ENCODE measurements around the gene PRAME.
"Not testable (repeated sequence)": the region's sequence is repeated elsewhere in the genome, so short reads cannot be mapped to it uniquely, and the experiment has no call there.

The PRAME gene

DNA sequence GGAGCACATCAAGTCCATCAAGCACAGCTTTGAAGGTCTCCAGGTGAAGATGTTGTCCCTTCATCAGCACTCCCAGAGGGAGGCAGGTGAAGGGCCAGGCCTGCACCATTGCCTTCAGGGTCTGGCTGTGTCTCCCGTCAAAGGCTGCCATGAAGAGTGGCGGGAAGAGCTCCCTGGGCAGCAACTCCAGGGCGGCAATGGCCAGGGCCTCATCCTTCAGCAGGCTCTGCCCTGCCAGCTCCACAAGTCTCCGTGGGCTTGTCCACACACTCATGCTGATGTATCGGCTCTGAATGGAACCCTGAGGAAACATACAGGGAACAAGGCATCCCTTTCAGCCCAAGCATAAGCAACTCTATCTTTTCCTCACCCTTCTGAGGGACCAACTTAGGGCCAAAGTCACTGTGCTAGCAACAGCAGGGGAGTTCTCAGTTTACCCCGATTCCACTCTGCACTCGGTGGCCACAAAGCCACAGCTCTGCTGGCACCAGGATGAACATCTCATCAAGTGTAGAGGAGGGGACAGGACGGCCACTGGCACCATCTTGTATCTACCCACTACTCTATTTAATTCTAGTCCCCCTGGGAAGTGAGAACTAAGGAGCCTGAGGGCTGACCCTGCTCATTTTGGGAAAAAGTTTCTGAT lies 8.2 kb downstream of the PRAME start:
- no peak for DNase-seq (ENCODE audit: low read depth)

DNA sequence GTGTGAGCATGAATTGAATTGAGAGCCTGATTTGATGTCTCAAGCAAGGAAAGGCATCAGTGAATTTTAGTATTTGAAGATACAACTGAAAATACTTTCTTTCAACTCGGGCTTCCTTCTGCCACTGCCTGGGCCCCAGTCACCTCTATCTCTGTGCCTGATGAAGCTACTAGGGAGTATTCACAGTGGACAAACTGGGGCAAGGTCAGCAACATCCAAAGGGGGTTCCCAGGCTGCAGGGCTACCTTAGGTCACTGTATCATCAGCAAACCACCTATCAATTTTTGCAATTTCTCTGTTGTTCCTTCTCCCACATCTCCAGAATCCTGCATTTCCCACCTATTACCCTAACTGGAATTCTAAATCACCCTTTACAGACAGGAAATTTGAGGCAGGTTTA lies 10.2 kb downstream of the PRAME start:
- no peak for DNase-seq (ENCODE audit: low read depth)

DNA sequence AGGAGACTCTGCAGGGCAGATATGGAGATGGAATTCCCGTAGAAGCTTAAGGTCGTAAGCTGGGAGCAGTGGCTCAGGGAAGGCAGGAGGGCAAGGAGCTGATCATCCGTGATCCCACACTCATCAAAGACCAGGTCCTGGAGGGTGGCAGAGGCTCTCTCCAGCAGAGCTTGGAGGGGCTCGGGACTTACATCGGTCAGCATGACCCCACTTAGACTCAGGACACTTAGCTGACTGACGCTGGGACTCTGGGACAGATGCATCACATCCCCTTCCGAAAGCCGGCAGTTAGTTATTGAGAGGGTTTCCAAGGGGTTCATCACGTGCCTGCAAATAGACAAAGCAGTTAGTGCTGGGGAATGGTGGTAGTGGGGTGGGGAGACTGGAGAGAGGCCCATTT lies 10.7 kb downstream of the PRAME start:
- no peak for DNase-seq (ENCODE audit: low read depth)

DNA sequence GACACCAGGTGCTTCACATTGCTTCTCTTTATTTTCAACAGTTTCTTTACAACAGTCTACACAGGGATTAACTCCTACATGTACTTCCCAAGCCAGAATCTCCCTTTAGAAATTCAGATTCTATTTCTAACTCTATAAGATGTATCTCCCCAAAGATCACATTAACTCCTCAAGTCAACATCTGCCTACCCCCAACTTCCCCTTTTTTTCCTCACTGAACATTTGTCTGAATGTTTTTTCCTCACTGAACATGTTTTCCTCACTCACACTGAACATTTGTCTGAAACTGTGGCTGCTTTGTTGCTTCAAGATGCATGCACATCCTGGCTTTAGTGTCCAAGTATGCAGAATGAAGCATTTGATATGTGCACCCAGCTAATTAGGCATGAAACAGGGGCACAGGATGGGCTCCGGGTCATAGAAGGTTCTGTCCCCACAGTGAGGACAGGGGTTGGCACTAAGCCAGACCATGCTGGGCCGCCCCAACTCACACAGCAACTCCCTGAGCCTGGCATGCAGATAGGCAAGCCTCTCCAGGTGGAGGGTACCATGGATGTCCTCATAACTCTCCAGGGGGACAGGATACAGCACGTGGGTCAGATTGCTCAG lies 11.3 kb downstream of the PRAME start:
- no peak for DNase-seq (ENCODE audit: low read depth)

DNA sequence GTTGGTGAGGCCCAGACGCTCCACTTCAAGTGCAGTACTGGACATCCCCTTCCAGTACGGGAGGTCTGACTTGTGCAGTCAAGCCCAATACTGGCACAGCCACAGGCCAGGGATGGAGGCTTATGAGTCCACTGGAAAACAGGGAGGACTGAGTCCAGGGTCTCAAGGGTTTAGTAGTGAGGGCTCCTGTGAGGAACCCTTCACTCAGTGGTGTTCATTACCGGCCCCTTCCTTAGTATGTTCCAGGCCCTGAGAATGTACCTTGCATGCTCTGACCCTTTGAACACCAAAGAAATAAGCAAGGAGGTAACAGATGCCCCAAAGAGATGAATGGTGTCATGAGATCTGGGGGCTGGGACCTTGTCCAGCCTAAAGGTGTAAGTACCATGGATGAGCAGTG lies 11.8 kb downstream of the PRAME start:
- no peak for DNase-seq (ENCODE audit: low read depth)

DNA sequence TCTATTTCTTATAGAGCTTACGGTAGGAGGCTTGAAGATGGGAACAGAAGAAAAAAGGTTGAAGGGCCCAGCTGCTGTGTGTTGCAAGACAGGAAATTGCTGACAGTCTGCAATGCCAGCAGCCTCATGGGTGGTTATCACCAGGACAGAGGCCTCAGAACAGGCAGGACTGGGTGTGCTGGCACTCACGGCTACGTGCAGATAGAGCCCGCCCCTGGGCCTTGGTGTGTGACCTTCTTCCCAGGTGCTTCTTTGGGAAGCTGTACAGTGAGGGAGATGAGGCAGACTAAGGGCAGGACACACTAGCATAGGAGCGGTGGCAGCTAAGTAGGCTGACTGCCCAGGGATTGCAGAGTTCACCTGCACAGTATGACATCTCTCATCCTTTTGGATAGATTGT lies 12.6 kb downstream of the PRAME start:
- DNase-seq (ENCODE audit: low read depth): no peak

DNA sequence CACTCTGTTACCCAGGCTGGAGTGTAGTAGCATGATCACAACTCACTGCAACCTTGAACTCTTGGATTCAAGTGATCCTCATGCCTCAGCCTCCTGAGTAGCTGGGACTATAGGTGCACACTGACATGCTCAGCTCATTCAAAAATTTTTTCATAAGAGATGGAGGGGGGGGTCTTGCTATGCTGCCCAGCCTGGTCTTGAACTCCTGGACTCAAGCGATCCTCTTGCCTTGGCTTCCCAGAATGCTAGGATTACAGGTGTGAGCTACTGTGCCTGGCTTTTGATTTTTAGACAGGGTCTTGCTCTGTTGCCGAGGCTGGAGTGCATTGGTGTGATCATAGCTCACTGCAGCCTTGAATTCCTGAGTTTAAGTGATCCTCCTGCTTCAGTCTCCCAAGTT lies 14.0 kb downstream of the PRAME start:
- DNase-seq (ENCODE audit: low read depth): no peak

DNA sequence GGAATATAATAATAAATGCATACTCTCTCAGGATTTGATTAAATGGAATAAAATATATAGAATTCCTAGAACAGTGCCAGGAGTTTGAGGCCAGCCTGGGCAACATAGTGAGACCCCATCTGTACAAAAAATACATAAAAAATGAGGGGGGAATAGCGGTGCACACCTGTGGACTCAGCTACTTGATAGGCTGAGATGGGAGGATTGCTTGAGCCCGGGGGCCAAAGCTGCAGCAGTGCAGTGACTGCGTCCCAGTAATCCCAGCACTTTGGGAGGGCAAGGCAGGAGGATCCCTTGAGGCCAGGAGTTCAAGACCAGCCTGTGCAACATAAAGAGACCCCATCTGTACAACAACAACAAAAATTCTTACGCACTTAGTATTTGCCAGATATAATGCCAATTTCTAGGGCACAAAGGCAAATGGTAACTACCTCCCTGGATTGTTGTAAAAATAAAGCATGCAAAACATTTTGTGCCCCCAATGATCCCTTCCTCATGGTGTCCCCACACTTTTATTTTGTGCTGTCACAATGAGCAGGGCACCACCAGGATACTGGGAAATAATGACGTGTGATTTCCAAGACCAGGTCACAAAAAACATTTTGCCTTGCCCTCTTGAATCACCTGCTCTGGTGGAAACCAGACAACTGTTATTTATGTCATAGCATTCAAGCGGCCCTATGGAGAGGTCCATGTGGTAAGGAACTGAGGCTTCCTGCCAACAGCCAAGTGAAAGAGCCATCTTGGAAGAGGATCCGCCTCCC lies 20.7 kb downstream of the PRAME start:
- no peak for DNase-seq (ENCODE audit: low read depth)

DNA sequence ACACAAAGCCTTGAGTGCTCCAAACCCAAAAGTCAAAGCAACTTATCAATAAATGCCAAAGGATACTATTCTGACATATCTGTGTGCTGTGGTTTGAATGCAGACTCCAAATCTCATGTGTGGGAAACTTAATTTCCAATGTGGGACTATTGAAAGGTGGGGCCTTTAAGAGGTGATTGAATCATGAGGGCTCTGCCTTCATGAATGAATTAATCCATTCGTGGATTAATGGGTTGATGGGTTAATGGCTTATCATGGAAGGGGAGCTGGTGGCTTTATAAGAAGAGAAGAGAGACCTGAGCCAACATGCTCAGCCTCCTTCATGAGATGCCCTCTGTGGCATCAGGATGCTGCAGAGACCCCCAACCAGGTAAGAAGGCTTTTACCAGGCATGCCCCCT lies 22.1 kb downstream of the PRAME start:
- DNase-seq (ENCODE audit: low read depth): no peak

DNA sequence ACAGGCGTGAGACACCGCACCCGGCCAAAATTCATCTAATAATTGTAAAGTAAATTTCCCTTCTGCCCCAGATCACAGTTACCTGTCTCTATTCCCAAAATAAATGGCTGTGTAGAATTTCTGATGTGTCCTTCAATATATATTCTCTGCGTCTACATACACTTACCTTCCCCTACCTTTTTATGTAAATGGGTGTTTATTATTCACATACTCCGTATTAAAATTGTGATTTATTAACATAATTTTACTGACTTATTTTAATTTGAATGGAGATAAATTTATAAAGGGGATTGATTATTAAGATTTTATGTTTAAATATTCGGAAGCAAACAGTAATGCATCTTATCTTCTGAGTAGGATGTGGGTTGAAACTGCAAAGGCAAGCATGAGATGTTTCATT lies 22.6 kb downstream of the PRAME start:
- DNase-seq (ENCODE audit: low read depth): no peak

DNA sequence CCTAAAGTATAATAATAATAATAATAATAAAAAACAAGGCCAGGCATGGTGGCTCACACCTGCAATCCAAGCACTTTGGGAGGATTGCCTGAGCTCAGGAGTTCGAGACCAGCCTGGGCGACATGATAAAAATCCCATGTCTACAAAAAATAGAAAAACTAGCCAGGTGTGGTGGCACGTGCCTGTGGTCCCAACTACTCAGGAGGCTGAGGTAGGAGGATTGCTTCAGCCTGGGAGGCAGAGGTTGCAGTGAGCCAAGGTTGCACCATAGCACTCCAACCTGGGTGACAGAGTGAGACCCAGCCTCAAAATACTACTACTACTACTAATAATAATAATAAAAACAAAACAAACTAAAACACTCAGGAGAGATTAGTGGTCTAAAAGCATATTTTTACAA lies 23.4 kb downstream of the PRAME start:
- DNase-seq (ENCODE audit: low read depth): no peak

DNA sequence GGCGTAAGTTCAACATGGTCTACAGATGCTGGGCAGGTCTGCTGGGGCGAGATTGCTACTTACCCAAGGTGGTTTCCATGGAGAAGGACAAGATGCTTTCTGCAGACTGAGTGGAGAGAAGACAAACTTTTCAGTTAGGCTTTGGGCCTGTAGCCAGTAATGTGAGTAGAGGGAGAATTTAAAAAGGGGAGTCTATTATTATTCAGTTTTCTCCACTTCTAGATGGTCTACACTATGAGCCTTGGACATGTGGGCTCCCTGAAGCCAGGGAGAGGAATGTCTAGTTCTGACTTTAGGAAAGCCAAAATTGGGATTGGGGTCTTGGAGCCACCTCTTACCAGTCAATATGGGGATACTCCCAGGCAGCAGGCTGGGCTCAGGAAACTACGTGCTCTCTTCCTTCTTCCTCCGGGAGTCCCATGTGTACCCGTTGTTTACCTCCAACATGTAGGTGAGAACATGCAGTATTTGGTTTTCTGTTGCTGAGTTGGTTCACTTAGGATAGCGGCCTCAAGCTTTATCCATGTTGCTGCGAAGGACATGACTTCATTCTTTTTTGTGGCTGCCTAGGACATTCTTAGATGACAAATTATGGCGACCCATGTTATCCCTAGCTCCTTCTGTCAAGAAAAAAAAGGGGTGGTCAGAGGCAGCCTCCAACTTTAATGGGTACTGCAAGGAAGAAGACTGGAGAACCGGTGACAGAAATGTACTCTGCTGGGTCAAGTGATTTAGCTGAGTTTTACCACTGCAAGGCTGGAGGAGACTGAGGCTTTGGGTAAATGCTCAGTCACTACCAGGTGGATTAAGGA lies 24.3 kb downstream of the PRAME start:
- DNase-seq (ENCODE audit: low read depth): no peak

DNA sequence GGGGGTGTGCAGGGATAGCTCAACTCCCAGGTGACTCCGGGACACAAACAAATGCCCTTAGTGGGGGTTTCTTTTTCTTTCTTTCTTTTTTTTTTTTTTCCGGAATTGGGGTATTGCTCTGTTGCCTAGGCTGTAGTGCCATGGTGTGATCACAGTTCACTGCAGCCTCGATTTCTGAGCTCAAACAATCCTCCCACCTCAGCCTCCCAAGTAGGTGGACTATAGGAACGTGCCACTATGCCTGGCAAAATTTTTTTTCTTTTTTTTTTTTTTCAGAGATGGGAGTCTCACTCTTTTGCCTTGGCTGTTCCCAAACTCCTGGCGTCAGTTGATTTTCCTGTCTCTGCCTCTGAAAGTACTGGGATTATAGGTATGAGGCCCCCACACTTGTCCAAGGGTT lies 25.2 kb downstream of the PRAME start:
- no peak for DNase-seq (ENCODE audit: low read depth)

DNA sequence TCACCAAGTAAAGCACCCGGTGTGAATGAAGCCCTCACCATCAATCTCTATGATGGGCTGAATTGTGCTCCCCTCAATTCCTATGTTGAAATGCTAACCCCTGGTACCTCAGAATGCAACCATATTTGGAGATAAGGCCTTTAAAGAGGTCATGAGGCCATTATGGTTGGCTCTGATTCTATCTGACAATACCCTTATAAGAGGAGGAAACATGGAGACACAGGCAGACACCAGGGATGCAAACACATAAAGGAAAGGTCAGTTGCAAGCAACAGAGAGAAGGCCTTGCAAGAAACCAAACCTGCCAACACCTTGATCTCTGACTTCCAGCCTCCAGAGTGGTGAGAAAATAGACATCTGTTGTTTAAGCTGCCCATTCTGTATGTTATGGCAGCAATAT lies 25.6 kb downstream of the PRAME start:
- DNase-seq (ENCODE audit: low read depth): no peak

DNA sequence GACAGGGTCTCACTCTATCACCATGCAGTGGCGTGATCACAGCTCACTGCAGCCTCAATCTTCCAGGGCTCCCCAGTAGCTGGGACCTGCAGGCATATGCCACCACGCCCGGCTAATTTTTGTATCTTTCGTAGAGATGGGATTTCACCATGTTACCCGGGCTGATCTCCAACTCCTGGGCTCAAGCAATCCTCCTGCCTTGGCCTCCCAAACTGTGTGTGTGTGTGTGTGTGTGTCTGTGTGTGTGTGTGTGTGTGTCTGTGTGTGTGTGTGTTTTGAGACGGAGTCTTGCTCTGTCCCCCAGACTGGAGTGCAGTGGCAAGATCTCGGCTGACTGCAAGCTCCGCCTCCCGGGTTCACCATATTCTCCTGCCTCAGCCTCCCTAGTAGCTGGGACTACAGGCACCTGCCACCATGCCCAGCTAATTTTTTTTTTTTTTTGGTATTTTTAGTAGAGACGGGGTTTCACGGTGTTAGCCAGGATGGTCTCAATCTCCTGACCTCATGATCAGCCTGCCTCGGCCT lies 26.5 kb downstream of the PRAME start:
- not testable (repeated sequence) for DNase-seq (ENCODE audit: low read depth)

DNA sequence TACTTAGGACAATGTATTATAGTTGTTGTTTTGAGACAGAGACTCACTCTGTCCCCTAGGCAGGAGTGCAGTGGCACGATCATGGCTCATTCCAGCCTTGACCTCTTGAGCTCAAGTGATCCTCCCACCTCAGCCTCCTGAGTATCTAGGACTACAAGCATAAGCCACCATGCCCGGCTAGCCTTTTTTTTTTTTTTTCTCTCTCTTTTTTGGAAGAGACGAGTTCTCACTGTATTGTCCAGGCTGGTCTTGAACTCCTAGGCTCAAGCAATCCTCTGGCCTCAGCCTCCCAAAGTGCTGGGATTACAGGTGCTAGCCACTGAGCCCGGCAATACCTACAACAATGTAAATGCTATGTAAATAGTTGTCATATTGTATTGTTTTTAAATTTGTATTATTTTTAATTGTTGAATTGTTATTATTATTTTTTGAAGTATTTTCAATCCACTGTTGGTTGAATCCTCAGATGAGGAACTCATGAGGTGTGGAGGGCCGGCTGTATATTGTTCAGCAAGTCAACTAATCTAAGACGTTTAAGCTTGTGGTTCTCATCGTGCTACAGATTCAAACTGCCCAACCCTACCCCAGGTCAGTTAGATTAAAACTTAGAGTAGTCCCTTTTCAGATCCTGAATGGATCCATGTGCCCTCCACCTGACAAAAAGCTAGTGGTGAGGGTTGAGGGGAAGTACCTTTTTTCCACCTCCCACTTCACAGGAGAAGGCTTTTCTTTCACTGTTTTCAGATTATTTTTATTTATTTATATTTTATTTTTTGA lies 27.1 kb downstream of the PRAME start:
- DNase-seq (ENCODE audit: low read depth): no peak

DNA sequence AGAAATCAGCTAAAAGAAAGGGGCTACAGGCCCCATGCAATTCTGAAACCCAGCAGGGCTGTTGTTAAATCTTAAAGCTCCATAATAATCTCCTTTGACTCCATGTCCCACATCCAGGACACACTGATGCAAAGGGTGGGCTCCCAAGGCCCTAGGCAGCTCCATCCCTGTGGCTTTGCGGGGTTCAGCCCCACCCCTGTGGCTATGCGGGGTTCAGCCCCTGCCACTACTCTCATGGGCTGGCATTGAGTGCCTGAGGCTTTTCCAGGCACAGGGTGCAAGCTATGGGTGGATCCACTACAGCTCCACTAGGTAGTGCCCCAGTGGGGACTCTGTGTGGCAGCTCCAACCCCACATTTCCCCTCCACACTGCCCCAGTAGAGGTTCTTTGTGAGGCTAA lies 30.3 kb downstream of the PRAME start:
- DNase-seq (ENCODE audit: low read depth): no peak

DNA sequence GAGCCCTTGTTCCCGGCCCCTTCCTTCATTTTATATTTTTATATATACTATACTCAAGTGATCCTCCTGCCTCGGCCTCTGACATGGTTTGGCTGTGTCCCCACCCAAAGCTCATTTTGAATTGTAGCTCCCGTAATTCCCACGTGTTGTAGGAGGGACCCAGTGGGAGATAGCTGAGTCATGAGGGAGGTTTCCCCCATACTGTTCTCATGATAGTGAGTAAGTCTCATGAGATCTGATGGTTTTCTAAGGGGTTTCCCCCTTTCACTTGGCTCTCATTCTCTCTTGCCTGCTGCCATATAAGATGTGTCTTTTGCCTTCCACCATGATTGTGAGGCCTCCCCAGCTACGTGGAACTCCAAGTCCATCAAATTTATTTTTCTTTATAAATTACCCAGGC lies 31.8 kb downstream of the PRAME start:
- no peak for DNase-seq (ENCODE audit: low read depth)

DNA sequence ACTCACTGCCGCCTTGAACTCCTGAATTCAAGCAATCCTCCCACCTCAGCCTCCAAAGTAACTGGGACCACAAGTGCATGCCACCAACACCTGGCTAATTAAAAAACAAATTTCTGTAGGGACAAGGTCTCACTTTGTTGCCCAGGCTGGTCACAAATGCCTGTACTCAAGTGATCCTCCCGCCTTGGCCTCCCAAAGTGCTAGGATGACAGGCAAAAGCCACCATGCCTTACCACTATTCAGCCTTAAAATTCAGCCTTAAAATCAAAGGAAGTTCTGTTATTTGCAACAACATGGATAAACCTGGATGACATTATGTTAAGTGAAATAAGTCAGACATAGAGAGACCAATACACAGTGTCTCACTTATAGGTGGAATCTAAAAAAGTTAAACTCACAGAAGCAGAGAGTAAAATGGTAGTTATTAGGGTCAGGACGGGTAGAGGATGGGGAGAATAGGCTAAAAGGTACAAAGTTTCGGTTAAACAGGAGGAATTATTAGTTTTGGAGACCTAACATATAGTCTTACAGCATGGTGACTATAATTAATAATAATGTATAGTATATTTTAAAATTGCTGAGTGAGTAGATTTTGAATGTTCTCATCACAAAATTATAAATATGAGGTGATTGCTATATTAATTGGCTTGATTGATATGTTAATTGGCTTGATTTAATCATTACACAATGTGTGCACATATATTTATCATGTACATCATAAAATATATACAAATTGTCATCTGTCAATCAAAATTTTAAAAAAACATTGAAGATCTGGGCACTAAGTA lies 32.7 kb downstream of the PRAME start:
- DNase-seq (ENCODE audit: low read depth): no peak

DNA sequence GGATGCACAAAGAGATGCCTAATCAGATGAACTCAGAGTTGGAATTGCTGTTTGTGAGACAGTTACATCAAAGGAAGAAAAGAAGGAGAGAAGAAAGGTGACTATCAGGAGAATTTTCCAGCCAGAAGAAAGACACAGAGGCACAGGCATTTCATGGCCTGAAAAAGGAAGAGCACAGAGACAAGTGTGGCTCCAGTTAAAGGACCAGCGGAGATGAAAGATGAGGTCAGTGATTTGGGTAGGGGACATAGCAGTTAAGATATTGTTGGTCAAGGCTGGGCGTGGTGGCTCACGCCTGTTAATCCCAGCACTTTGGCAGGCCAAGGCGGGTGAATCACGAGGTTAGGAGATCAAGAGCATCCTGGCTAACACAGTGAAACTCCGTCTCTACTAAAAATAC lies 35.6 kb downstream of the PRAME start:
- DNase-seq (ENCODE audit: low read depth): no peak

DNA sequence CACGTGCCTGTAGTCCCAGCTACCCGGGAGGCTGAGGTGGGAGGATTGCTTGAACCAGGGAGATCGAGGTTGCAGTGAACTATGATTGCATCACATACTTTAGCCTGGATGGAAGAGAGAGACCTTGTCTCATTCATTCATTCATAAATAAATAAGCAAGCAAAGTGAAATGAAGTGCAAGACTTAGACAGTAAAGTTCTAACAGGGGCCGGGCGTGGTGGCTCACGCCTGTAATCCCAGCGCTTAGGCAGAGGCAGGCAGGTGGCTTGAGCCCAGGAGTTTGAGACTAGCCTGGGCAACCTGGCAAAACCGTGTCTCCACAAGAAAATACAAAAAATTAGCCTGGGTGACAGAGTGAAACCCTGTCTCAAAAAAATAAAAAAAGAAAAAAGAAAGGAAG lies 37.4 kb downstream of the PRAME start:
- no peak for DNase-seq (ENCODE audit: low read depth)

All from T follicular helper cell (primary cell).